ENCODE results near the gene LRRC15. TPM values are rescaled to one million over a fixed set of nuclear protein-coding genes. Genes with fewer than 3 reads are reported as not detected.

The LRRC15 gene
- total RNA-seq, 2 experiments from 2014 or later = not detected

GRCh38 chr3:194384569-194385001 lies 15.0 kb upstream of the LRRC15 start:
- CTCF ChIA-PET = interaction anchor here (0.5 kb wide), 1 partner anchor 536 kb away, joined by 3 read pairs; no protein-coding TSS in a partner anchor
- H3K4me1 Mint-ChIP-seq (ENCODE audit: low read depth) = no peaks in the 10 kb centered on the region
- no peaks in the 10 kb centered on the region for H3K27me3 Mint-ChIP-seq (ENCODE audit: low read depth)
- DNase-seq (no peak), ATAC-seq (no peak)
- POLR2A ChIA-PET = no interaction called here
- no peaks in the 10 kb centered on the region for H3K9me3 Mint-ChIP-seq (ENCODE audit: insufficient read depth)
- H3K36me3 Mint-ChIP-seq (ENCODE audit: low read depth) = no peaks in the 10 kb centered on the region
- H3K27ac Mint-ChIP-seq = no peak overlapping the region
- H3K4me3 Mint-ChIP-seq = no peak overlapping the region

DNA sequence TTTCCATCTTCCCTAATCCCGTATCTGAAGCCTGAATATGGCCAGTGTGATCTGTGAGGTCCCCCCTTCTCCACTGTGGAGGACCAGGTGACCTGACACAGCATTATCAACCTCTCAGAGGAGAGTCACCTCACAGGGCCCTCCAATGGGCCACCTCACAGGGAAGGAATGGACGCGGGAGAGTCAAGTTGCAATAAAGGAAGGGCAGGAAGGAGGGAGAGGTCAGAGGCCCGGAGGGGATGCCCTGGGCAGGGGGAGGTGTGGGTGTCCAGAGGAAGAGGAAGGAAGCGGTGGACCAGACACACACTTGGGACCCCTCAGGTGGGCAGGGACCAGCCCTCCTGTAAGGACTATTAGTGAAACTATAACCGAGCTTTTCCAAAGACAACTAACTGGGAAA lies 14.6 kb upstream of the LRRC15 start:
- no peaks in the 10 kb centered on the region for H3K36me3 Mint-ChIP-seq (ENCODE audit: low read depth)
- no peak overlapping the region for H3K27ac Mint-ChIP-seq
- H3K4me3 Mint-ChIP-seq = no peak overlapping the region
- ChIA-PET CTCF (interaction anchor here (0.5 kb wide), 1 partner anchor 535 kb away, joined by 3 read pairs; no protein-coding TSS in a partner anchor), POLR2A (no interaction called here)
- DNase-seq (no peak), ATAC-seq (no peak)
- no peaks in the 10 kb centered on the region for H3K9me3 Mint-ChIP-seq (ENCODE audit: insufficient read depth)
- H3K4me1 Mint-ChIP-seq (ENCODE audit: low read depth) = no peaks in the 10 kb centered on the region
- no peaks in the 10 kb centered on the region for H3K27me3 Mint-ChIP-seq (ENCODE audit: low read depth)

- peaks cover 2% of the 10 kb centered on the region for H3K27me3 Mint-ChIP-seq (ENCODE audit: low read depth)
- DNase-seq = no peak
- no peak overlapping the region for H3K4me3 Mint-ChIP-seq
- no peaks in the 10 kb centered on the region for H3K4me1 Mint-ChIP-seq (ENCODE audit: low read depth)
- H3K27ac Mint-ChIP-seq = no peak overlapping the region
- no peaks in the 10 kb centered on the region for H3K9me3 Mint-ChIP-seq (ENCODE audit: insufficient read depth)
- H3K36me3 Mint-ChIP-seq (ENCODE audit: low read depth) = no peaks in the 10 kb centered on the region
- CTCF ChIA-PET = interaction anchor here (1.2 kb wide), 1 partner anchor 40 kb away, joined by 3 read pairs; no protein-coding TSS in a partner anchor
- POLR2A ChIA-PET = interaction anchor here (0.5 kb wide), 1 partner anchor 211 kb away, joined by 3 read pairs; no protein-coding TSS in a partner anchor
- ATAC-seq = no peak
Observed at GRCh38 chr3:194383276-194383940, 13.9 kb upstream of the LRRC15 start.

GRCh38 chr3:194382892-194383223 lies 13.3 kb upstream of the LRRC15 start:
- Mint-ChIP-seq H3K4me1 (ENCODE audit: low read depth) (no peaks in the 10 kb centered on the region), H3K27me3 (ENCODE audit: low read depth) (peaks cover 2% of the 10 kb centered on the region), H3K9me3 (ENCODE audit: insufficient read depth) (no peaks in the 10 kb centered on the region), H3K27ac (no peak overlapping the region), H3K36me3 (ENCODE audit: low read depth) (no peaks in the 10 kb centered on the region), H3K4me3 (no peak overlapping the region)
- ATAC-seq (no peak), DNase-seq (no peak)
- CTCF ChIA-PET = interaction anchor here (1.2 kb wide), 1 partner anchor 39 kb away, joined by 3 read pairs; no protein-coding TSS in a partner anchor
- POLR2A ChIA-PET = interaction anchor here (0.5 kb wide), 1 partner anchor 212 kb away, joined by 3 read pairs; no protein-coding TSS in a partner anchor

GRCh38 chr3:194382196-194382891 lies 12.8 kb upstream of the LRRC15 start:
- H3K9me3 Mint-ChIP-seq (ENCODE audit: insufficient read depth) = no peaks in the 10 kb centered on the region
- no peaks in the 10 kb centered on the region for H3K36me3 Mint-ChIP-seq (ENCODE audit: low read depth)
- ATAC-seq (no peak), DNase-seq (no peak)
- POLR2A ChIA-PET = interaction anchor here (0.5 kb wide), 1 partner anchor 212 kb away, joined by 3 read pairs; no protein-coding TSS in a partner anchor
- H3K4me3 Mint-ChIP-seq = no peak overlapping the region
- no peaks in the 10 kb centered on the region for H3K4me1 Mint-ChIP-seq (ENCODE audit: low read depth)
- peaks cover 2% of the 10 kb centered on the region for H3K27me3 Mint-ChIP-seq (ENCODE audit: low read depth)
- no peak overlapping the region for H3K27ac Mint-ChIP-seq
- CTCF ChIA-PET = interaction anchor here (1.2 kb wide), 1 partner anchor 39 kb away, joined by 3 read pairs; no protein-coding TSS in a partner anchor

DNA sequence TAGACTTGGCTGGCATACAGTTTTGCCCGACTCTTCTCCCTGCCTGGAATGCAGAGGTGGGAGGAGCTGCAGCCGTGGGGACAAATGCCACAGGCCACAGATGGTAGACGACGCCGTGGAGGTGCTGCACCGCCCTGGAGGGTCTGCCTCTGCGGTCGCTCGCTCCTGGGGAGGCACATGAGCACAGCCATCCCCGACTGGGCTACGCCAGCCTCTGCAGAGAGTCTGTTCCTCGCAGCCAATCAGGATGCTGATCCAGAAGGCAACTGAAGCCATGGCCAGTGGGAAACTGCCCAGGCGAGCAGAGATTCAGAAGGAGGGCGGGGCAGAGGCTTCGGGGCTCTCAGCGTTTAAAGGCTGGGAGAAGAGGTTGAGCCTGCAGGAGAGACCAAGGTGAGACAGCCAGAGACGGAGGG lies 11.9 kb upstream of the LRRC15 start:
- DNase-seq (no peak), ATAC-seq (no peak)
- no peak overlapping the region for H3K27ac Mint-ChIP-seq
- ChIA-PET CTCF (no interaction called here), POLR2A (no interaction called here)
- no peaks in the 10 kb centered on the region for H3K9me3 Mint-ChIP-seq (ENCODE audit: insufficient read depth)
- H3K27me3 Mint-ChIP-seq (ENCODE audit: low read depth) = peaks cover 4% of the 10 kb centered on the region
- H3K36me3 Mint-ChIP-seq (ENCODE audit: low read depth) = no peaks in the 10 kb centered on the region
- no peak overlapping the region for H3K4me3 Mint-ChIP-seq
- no peaks in the 10 kb centered on the region for H3K4me1 Mint-ChIP-seq (ENCODE audit: low read depth)

DNA sequence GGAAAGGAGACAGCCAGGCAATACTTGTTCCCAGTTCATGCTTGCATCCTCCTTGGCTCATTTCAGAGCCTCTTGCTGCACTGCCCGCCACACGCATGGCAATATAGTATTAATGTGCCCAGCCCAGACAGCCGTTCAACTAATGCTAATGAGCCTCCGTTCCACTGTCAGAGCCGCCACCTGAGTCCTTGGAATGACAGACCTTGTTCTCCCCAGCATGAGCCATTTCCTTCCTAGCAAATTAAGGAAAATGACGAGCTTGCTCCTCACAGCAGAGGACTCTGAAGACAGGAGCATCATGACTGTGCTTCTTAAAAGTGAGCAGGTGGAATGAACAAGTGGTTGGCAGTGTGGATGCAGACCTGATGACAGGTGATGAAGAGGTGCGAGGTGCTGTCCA lies 10.8 kb upstream of the LRRC15 start:
- no peak for ATAC-seq
- H3K4me3 Mint-ChIP-seq = no peak overlapping the region

GRCh38 chr3:194379651-194380050 lies 10.1 kb upstream of the LRRC15 start:
- Mint-ChIP-seq H3K27me3 (ENCODE audit: low read depth) (peaks cover 7% of the 10 kb centered on the region), H3K4me3 (no peak overlapping the region), H3K36me3 (ENCODE audit: low read depth) (no peaks in the 10 kb centered on the region), H3K4me1 (ENCODE audit: low read depth) (no peaks in the 10 kb centered on the region), H3K9me3 (ENCODE audit: insufficient read depth) (no peaks in the 10 kb centered on the region), H3K27ac (no peak overlapping the region)
- DNase-seq (no peak), ATAC-seq (no peak)
- ChIA-PET CTCF (interaction anchor here (1.4 kb wide), 1 partner anchor 36 kb away, joined by 6 read pairs; no protein-coding TSS in a partner anchor), POLR2A (no interaction called here)

More for the DNA sequence above, 10.8 kb upstream of the LRRC15 start:
- no peaks in the 10 kb centered on the region for H3K9me3 Mint-ChIP-seq (ENCODE audit: insufficient read depth)
- no peak for DNase-seq
- peaks cover 4% of the 10 kb centered on the region for H3K27me3 Mint-ChIP-seq (ENCODE audit: low read depth)
- H3K4me1 Mint-ChIP-seq (ENCODE audit: low read depth) = no peaks in the 10 kb centered on the region
- no peak overlapping the region for H3K27ac Mint-ChIP-seq
- CTCF ChIA-PET = interaction anchor here (1.2 kb wide), 1 partner anchor 36 kb away, joined by 3 read pairs; no protein-coding TSS in a partner anchor
- H3K36me3 Mint-ChIP-seq (ENCODE audit: low read depth) = no peaks in the 10 kb centered on the region
- POLR2A ChIA-PET = no interaction called here

DNA sequence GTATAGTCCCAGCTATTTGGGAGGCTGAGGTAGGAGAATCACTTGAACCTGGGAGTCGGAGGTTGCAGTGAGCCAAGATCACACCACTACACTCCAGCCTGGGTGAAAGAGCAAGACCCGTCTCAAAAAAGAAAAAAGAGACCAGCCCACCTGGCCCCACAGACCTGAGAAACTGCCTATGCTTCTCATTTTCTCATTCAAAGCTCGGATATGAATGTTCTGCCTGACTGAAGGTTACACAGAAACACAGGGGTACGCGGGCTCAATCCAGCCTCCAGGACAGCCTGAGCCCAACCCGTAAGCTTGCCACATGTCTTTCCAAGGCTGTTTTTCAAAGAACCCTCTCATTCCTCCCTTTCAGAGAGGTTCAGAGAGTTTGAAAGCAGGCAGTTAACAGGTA lies 9.7 kb upstream of the LRRC15 start:
- Mint-ChIP-seq H3K4me1 (ENCODE audit: low read depth) (no peaks in the 10 kb centered on the region), H3K27ac (no peak overlapping the region), H3K36me3 (ENCODE audit: low read depth) (no peaks in the 10 kb centered on the region), H3K9me3 (ENCODE audit: insufficient read depth) (no peaks in the 10 kb centered on the region), H3K4me3 (no peak overlapping the region), H3K27me3 (ENCODE audit: low read depth) (peaks cover 7% of the 10 kb centered on the region)
- POLR2A ChIA-PET = no interaction called here
- ATAC-seq (no peak), DNase-seq (no peak)
- CTCF ChIA-PET = interaction anchor here (1.4 kb wide), 1 partner anchor 35 kb away, joined by 6 read pairs; no protein-coding TSS in a partner anchor

DNA sequence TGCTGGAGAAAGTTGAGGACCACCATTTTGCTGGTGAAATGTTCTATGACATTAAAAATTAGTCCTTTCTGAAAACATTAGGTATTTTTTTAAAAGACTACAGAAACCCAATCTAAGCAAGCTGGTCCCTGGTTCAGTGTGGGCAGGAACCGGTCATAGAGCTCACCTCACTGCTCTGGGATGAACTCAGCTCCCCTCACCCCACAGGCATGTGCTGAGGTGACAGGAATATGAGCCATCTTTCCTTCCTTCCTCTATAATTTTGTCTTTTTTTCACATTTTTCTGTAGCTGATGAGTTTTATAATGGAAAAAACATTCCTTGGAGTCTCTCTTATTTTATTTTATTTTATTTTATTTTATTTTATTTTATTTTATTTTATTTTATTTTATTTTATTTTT lies 8.2 kb upstream of the LRRC15 start:
- no peaks in the 10 kb centered on the region for H3K9me3 Mint-ChIP-seq (ENCODE audit: insufficient read depth)
- H3K27me3 Mint-ChIP-seq (ENCODE audit: low read depth) = peaks cover 7% of the 10 kb centered on the region
- no peak for DNase-seq
- POLR2A ChIA-PET = no interaction called here
- no peaks in the 10 kb centered on the region for H3K36me3 Mint-ChIP-seq (ENCODE audit: low read depth)
- no peak overlapping the region for H3K27ac Mint-ChIP-seq
- CTCF ChIA-PET = no interaction called here
- no peak overlapping the region for H3K4me3 Mint-ChIP-seq
- H3K4me1 Mint-ChIP-seq (ENCODE audit: low read depth) = no peaks in the 10 kb centered on the region
- ATAC-seq = no peak

DNA sequence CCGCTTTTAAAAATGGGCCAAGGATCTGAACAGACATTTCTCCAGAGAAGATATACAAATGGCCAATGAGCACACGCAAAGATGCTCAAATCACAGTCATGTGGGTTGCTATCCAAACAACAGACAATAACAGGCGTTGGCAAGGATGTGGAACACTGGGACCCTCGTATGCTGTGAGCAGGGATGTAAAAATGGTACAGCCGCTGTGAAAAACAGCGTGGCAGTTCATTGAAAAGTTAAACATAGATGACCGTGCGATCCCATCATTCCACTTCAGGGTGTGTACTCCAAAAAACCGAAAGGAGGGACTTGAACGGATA lies 6.7 kb upstream of the LRRC15 start:
- no peaks in the 10 kb centered on the region for H3K36me3 Mint-ChIP-seq (ENCODE audit: low read depth)
- no peaks in the 10 kb centered on the region for H3K9me3 Mint-ChIP-seq (ENCODE audit: insufficient read depth)
- ATAC-seq = no peak
- ChIA-PET CTCF (no interaction called here), POLR2A (no interaction called here)
- H3K4me1 Mint-ChIP-seq (ENCODE audit: low read depth) = no peaks in the 10 kb centered on the region
- peaks cover 7% of the 10 kb centered on the region for H3K27me3 Mint-ChIP-seq (ENCODE audit: low read depth)
- no peak overlapping the region for H3K4me3 Mint-ChIP-seq
- no peak overlapping the region for H3K27ac Mint-ChIP-seq
- DNase-seq = no peak

GRCh38 chr3:194375473-194376240 lies 6.1 kb upstream of the LRRC15 start:
- no peaks in the 10 kb centered on the region for H3K4me1 Mint-ChIP-seq (ENCODE audit: low read depth)
- no peaks in the 10 kb centered on the region for H3K36me3 Mint-ChIP-seq (ENCODE audit: low read depth)
- H3K27ac Mint-ChIP-seq = no peak overlapping the region
- DNase-seq = no peak
- ChIA-PET CTCF (no interaction called here), POLR2A (no interaction called here)
- no peak overlapping the region for H3K4me3 Mint-ChIP-seq
- no peak for ATAC-seq
- H3K9me3 Mint-ChIP-seq (ENCODE audit: insufficient read depth) = no peaks in the 10 kb centered on the region
- peaks cover 9% of the 10 kb centered on the region for H3K27me3 Mint-ChIP-seq (ENCODE audit: low read depth)
